GM12878 (cell line): ENCODE data around the gene EFCAB9. TPM values are rescaled to one million over a fixed set of nuclear protein-coding genes. Genes with fewer than 3 reads are reported as not detected.

Source experiments
- FOXM1 ChIP-seq: IDR thresholded peaks from 2 replicates; pipeline ENCODE4 v1.6.1; 2012; ENCODE audit warnings: low read depth, mild to moderate bottlenecking, inconsistent platforms, low read length, moderate library complexity
- IKZF2 ChIP-seq, 2 experiments: fragments of 450-650 bp; IDR thresholded peaks; 2 replicates each; pipeline ENCODE4 v1.6.1; 2017; ENCODE audit warnings: mild to moderate bottlenecking in 2 of 2, moderate library complexity in 2 of 2
- MYC ChIP-seq: IDR thresholded peaks from 2 replicates; pipeline ENCODE4 v1.6.1; 2011; ENCODE audit warnings: mild to moderate bottlenecking, low read length, moderate library complexity, inconsistent platforms; ENCODE audit not compliant: insufficient read depth, insufficient replicate concordance, insufficient read length, severe bottlenecking
- NFYA ChIP-seq: IDR thresholded peaks from 2 replicates; pipeline ENCODE4 v1.6.1; 2011; ENCODE audit warnings: low read depth, mild to moderate bottlenecking, low read length, improper control_type of control experiment, borderline replicate concordance
- STAT1 ChIP-seq: fragments of 450-650 bp; conservative IDR thresholded peaks from 2 replicates; pipeline ENCODE4 v1.6.1; 2014; ENCODE audit warnings: antibody characterized with exemption, mild to moderate bottlenecking
- YY1 ChIP-seq: IDR thresholded peaks from 2 replicates; pipeline ENCODE4 v1.6.1; 2011; ENCODE audit warnings: low read depth, mild to moderate bottlenecking, low read length
- polyA plus RNA-seq, 11 experiments: library from polyadenylated mRNA; depleted of rRNA in 4 of 11; unstranded in 6 of 11; stranded (reverse) in 5 of 11; fragments of >200 nt; fragmentation: Nextera tagmentation in 4 of 11; fragmentation: Illumina TruSeq in 1 of 11; extraction: Ambion mirVana in 4 of 11; extraction: Trizol in 1 of 11; gene quantifications; 1 replicate in 1 of 11; 2 replicates in 10 of 11; pipeline versions ENCODE4 v1.2.1 to v1.2.3, GENCODE V29; 2011 to 2016; ENCODE audit warnings: inconsistent platforms in 2 of 11, missing spikeins in 2 of 11, low read depth in 1 of 11
- total RNA-seq, 4 experiments: library from RNA; depleted of rRNA in 3 of 4; stranded (reverse); fragments of >200 nt in 3 of 4; fragmentation: Illumina TruSeq in 1 of 4; extraction: Trizol in 1 of 4; gene quantifications; 2 replicates each; pipeline versions ENCODE4 v1.2.1 to v1.2.3, GENCODE V29; 2013 to 2021
- TF ChIP-seq, protein P1 (sequence below): fragments of 450-650 bp; IDR thresholded peaks from 2 replicates; pipeline ENCODE4 v1.6.1; 2017; ENCODE audit warnings: mild to moderate bottlenecking, moderate library complexity
- TF ChIP-seq, protein P2 (sequence below): fragments of 450-650 bp; IDR thresholded peaks from 2 replicates; pipeline ENCODE4 v1.6.1; 2017; ENCODE audit warnings: borderline replicate concordance

Gene EFCAB9
- total and polyA plus RNA-seq, 10 of the 15 experiments (the other 5 are each of a cell fraction or from before 2014, with no cell fraction given), result 0.73 TPM; not detected in 9

DNA sequence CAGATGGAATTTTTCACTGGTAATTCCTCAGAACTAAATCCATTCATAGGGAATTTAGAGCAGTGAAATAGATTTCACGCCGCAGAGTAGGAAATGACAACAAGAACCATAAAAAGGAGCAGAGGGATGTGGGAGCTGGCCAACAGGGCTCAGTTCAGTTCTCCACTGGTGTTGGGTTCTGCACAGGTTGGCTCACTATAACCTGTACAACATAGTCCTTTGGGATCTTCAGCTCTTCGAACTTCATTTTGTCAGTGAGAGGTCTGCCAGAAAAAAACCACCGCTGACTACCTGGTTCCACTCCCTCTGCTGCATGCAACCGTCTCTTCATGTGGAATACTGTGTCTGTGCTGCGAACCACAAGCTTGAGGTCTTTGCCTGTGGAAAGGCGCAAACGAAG is 17.7 kb downstream of the EFCAB9 start (continued):
- TF ChIP-seq, protein P1, sequence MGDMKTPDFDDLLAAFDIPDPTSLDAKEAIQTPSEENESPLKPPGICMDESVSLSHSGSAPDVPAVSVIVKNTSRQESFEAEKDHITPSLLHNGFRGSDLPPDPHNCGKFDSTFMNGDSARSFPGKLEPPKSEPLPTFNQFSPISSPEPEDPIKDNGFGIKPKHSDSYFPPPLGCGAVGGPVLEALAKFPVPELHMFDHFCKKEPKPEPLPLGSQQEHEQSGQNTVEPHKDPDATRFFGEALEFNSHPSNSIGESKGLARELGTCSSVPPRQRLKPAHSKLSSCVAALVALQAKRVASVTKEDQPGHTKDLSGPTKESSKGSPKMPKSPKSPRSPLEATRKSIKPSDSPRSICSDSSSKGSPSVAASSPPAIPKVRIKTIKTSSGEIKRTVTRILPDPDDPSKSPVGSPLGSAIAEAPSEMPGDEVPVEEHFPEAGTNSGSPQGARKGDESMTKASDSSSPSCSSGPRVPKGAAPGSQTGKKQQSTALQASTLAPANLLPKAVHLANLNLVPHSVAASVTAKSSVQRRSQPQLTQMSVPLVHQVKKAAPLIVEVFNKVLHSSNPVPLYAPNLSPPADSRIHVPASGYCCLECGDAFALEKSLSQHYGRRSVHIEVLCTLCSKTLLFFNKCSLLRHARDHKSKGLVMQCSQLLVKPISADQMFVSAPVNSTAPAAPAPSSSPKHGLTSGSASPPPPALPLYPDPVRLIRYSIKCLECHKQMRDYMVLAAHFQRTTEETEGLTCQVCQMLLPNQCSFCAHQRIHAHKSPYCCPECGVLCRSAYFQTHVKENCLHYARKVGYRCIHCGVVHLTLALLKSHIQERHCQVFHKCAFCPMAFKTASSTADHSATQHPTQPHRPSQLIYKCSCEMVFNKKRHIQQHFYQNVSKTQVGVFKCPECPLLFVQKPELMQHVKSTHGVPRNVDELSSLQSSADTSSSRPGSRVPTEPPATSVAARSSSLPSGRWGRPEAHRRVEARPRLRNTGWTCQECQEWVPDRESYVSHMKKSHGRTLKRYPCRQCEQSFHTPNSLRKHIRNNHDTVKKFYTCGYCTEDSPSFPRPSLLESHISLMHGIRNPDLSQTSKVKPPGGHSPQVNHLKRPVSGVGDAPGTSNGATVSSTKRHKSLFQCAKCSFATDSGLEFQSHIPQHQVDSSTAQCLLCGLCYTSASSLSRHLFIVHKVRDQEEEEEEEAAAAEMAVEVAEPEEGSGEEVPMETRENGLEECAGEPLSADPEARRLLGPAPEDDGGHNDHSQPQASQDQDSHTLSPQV, result no peak
- no peak for TF ChIP-seq FOXM1
- TF ChIP-seq MYC, result no peak
- no peak for TF ChIP-seq STAT1
- no peak for TF ChIP-seq NFYA
- TF ChIP-seq IKZF2 (IDR thresholded peaks at IDR 0.05), result no peak
- TF ChIP-seq YY1, result no peak
- TF ChIP-seq, protein P2, sequence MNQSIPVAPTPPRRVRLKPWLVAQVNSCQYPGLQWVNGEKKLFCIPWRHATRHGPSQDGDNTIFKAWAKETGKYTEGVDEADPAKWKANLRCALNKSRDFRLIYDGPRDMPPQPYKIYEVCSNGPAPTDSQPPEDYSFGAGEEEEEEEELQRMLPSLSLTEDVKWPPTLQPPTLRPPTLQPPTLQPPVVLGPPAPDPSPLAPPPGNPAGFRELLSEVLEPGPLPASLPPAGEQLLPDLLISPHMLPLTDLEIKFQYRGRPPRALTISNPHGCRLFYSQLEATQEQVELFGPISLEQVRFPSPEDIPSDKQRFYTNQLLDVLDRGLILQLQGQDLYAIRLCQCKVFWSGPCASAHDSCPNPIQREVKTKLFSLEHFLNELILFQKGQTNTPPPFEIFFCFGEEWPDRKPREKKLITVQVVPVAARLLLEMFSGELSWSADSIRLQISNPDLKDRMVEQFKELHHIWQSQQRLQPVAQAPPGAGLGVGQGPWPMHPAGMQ, result no peak
- TF ChIP-seq, all 136 proteins: peak for 0
